ENCODE results near the gene RALA. TPM values are rescaled to one million over a fixed set of nuclear protein-coding genes. Genes with fewer than 3 reads are reported as not detected.

RALA gene
- total RNA-seq, 4 donors from 2014 or later: 9.2 to 11.6 (median 10.7) TPM

DNA sequence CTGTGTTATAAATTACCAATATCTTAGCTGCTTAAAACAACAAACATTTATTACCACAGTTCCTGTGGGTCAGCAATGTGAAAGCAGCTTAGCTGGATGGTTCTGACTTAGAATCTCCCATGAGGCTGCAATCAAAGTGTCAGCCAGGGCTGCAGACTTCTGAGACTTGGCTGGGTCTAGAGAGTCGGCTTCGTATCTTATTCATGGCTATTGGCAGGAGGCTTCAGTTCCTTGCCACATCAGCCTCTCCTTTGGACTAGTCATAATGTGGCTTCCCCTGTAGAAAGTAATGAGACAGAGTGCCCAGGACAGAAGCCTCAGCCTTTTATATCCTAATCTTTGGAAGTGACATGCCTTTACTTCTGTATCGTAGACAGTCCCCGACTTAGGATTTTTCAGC, 27.3 kb downstream of the RALA start:
- TF ChIP-seq, protein P1, sequence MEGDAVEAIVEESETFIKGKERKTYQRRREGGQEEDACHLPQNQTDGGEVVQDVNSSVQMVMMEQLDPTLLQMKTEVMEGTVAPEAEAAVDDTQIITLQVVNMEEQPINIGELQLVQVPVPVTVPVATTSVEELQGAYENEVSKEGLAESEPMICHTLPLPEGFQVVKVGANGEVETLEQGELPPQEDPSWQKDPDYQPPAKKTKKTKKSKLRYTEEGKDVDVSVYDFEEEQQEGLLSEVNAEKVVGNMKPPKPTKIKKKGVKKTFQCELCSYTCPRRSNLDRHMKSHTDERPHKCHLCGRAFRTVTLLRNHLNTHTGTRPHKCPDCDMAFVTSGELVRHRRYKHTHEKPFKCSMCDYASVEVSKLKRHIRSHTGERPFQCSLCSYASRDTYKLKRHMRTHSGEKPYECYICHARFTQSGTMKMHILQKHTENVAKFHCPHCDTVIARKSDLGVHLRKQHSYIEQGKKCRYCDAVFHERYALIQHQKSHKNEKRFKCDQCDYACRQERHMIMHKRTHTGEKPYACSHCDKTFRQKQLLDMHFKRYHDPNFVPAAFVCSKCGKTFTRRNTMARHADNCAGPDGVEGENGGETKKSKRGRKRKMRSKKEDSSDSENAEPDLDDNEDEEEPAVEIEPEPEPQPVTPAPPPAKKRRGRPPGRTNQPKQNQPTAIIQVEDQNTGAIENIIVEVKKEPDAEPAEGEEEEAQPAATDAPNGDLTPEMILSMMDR (IDR thresholded peaks at IDR 0.05 in 4 of 5, conservative IDR thresholded peaks at IDR 0.05 in 1 of 5): no peak
- no peak for TF ChIP-seq POLR2A (IDR thresholded peaks at IDR 0.05)
- Histone ChIP-seq H3K4me3 (peak overlapping the region; percentile 1 to 22 (median 10)), H3K4me1 (peaks cover 34 to 43% of the 10 kb centered on the region in 2 donors), H3K9me3 (no peaks in the 10 kb centered on the region), H3K27me3 (no peaks in the 10 kb centered on the region), H3K27ac (peak overlapping the region; percentile 38 to 70 (median 56)), H3K36me3 (no peaks in the 10 kb centered on the region)
- ATAC-seq (peak; percentile 100), DNase-seq (peak; percentile 67 to 82)
- in situ Hi-C loops (cut with MboI; ENCODE audit: low sequenced_read_pairs in 4 of 4) (no loop called here), intact Hi-C loops (cut with DNase I; ENCODE audit: low total_unique reads) (no loop called here)

DNA sequence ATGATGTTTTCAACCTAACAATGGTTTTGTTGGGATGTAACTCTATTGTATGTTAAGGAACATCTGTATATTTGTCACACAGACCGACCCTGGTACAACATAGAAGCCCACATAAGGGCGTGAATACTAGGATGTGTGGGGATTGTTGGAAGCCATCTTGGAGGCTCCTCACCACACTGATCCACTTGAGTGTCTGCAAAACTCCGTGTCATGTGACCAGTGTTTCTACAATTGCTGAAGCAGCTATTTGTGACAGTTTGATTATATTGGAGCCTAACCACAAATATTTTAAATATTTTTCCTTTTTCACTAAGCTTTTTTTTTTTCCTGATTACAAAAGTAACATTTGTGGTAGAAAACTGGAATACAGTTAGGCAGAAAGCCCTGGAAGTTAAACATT, 27.9 kb downstream of the RALA start:
- Histone ChIP-seq H3K4me1 (peaks cover 28 to 39% of the 10 kb centered on the region in 2 donors), H3K27me3 (no peaks in the 10 kb centered on the region), H3K9me3 (no peaks in the 10 kb centered on the region), H3K27ac (peak overlapping the region; percentile 38 to 70 (median 56)), H3K4me3 (no peak overlapping the region), H3K36me3 (no peaks in the 10 kb centered on the region)
- TF ChIP-seq, protein P1 (IDR thresholded peaks at IDR 0.05 in 4 of 5, conservative IDR thresholded peaks at IDR 0.05 in 1 of 5): no peak
- TF ChIP-seq POLR2A (IDR thresholded peaks at IDR 0.05): no peak
- in situ Hi-C loops (cut with MboI; ENCODE audit: low sequenced_read_pairs in 4 of 4) (no loop called here), intact Hi-C loops (cut with DNase I; ENCODE audit: low total_unique reads) (no loop called here)
- ATAC-seq (no peak), DNase-seq (no peak)

DNA sequence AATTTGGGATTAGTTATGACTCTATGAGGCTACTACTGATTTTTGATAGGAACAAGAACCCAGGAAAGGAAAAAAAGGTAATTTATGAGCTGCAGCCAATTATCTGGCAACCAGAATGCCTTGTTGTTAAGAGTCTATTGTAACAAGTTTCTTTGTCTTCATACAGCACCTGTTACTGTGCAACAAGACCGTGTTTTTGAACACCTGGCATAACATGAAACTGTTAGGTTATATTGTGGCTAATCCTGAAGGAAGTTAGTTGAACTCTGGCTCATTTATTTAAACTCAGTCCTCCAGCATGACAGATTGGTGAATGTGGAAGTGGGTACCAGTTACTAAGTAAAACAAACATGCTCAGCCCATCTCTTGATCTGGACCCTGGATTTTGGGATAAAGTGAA, 33.0 kb downstream of the RALA start:
- Histone ChIP-seq H3K36me3 (no peaks in the 10 kb centered on the region), H3K27me3 (no peaks in the 10 kb centered on the region), H3K9me3 (no peaks in the 10 kb centered on the region), H3K4me3 (no peak overlapping the region), H3K4me1 (peaks cover 0 to 5% of the 10 kb centered on the region in 2 donors), H3K27ac (no peak overlapping the region)
- ATAC-seq (no peak), DNase-seq (no peak)
- intact Hi-C loops (cut with DNase I; ENCODE audit: low total_unique reads) (no loop called here), in situ Hi-C loops (cut with MboI; ENCODE audit: low sequenced_read_pairs in 4 of 4) (no loop called here)
- TF ChIP-seq POLR2A (IDR thresholded peaks at IDR 0.05): no peak
- TF ChIP-seq, protein P1 (IDR thresholded peaks at IDR 0.05 in 4 of 5, conservative IDR thresholded peaks at IDR 0.05 in 1 of 5): no peak

DNA sequence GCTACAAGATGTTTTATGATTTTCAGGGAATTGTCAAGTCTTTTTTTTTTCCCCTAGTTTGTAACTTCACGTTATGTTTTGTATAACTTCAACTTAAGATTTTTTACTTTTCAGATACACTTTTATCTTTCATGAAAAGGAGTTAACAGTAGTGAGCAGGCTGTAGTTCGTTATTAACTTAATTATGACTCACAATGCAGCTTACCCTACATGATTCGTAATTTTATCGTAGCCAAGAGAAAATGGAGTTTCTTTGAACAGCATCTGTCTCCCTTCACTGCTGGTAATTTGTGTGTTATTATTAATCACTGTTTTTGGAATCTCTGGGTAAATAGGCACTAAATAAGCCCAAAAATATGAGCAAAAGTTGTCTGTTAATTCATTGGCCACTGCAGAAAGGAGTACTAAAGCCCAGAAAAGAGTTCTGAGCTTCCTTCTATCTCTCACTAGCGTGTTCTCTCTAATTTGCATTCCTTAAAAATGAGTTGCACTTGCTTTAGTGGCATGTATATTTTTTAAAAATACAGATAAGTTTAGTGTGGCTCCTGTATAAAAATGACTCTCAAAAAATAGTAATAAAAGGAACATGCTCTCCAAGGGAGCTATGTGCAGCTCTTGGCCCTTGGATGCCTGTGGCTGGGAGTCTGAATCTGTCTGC, 36.1 kb downstream of the RALA start:
- Histone ChIP-seq H3K9me3 (no peaks in the 10 kb centered on the region), H3K27ac (no peak overlapping the region), H3K36me3 (no peaks in the 10 kb centered on the region), H3K27me3 (no peaks in the 10 kb centered on the region), H3K4me1 (peaks cover 0 to 10% of the 10 kb centered on the region in 2 donors), H3K4me3 (no peak overlapping the region)
- TF ChIP-seq, protein P1 (IDR thresholded peaks at IDR 0.05 in 4 of 5, conservative IDR thresholded peaks at IDR 0.05 in 1 of 5): no peak
- no peak for TF ChIP-seq POLR2A (IDR thresholded peaks at IDR 0.05)
- in situ Hi-C loops (cut with MboI; ENCODE audit: low sequenced_read_pairs in 4 of 4): no loop called here
- DNase-seq: no peak
- no peak for ATAC-seq
- intact Hi-C loops (cut with DNase I; ENCODE audit: low total_unique reads): no loop called here

DNA sequence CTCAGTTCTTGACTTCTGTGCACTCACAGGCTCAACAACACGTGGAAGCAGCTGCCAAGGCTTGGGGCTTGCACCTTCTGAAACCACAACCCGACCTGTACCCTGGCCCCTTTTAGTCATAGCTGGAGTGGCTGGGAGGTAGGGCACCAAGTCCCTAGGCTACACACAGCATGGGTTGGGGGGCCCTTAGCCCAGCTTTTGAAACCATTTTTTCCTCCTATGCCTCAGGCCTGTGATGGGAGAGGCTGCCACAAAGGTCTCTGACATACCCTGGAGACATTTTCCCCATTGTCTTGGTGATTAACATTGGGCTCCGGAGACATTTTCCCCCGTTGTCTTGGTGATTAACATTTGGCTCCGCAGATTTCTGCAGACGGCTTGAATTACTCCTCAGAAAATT, 38.6 kb downstream of the RALA start:
- Histone ChIP-seq H3K9me3 (no peaks in the 10 kb centered on the region), H3K27ac (no peak overlapping the region), H3K27me3 (no peaks in the 10 kb centered on the region), H3K4me1 (peaks cover 5 to 16% of the 10 kb centered on the region in 2 donors), H3K36me3 (no peaks in the 10 kb centered on the region), H3K4me3 (no peak overlapping the region)
- TF ChIP-seq, protein P1 (IDR thresholded peaks at IDR 0.05 in 4 of 5, conservative IDR thresholded peaks at IDR 0.05 in 1 of 5): no peak
- TF ChIP-seq POLR2A (IDR thresholded peaks at IDR 0.05): no peak
- ATAC-seq (no peak), DNase-seq (no peak)
- intact Hi-C loops (cut with DNase I; ENCODE audit: low total_unique reads): no loop called here
- in situ Hi-C loops (cut with MboI; ENCODE audit: low sequenced_read_pairs in 4 of 4): no loop called here
